CD4-positive, alpha-beta memory T cell (primary cell): ENCODE measurements around the gene EDEM2. TPM values are rescaled to one million over a fixed set of nuclear protein-coding genes. Genes with fewer than 3 reads are reported as not detected.

ENCODE experiments used
- CTCF ChIA-PET: fragments of 350-600 bp; sonication (Branson Sonifier 250); formaldehyde crosslinking; loops from one replicate; lab custom pipeline; 2021; ENCODE audit warnings: inconsistent platforms; ENCODE audit not compliant: partially characterized antibody; lab: Charles Lee
- POLR2A ChIA-PET: fragments of 350-600 bp; sonication (Branson Sonifier 250); formaldehyde crosslinking; loops from one replicate; lab custom pipeline; 2021; ENCODE audit not compliant: partially characterized antibody; lab: Charles Lee
- DNase-seq, 5 donors: peaks; one replicate each; pipeline versions ENCODE4 v3.0.0 to v3.0.0-alpha.2; 2020 to 2022; ENCODE audit warnings: mixed read lengths in 1 of 5
- H3K27ac ChIP-seq: one replicate; pipeline ENCODE4 v1.7.0; 2013; ENCODE audit warnings: low read depth, low read length
- H3K27me3 ChIP-seq: 2 replicates; pipeline ENCODE4 v1.7.0; 2013; ENCODE audit warnings: mild to moderate bottlenecking, low read length, moderate library complexity; ENCODE audit not compliant: insufficient read depth
- H3K36me3 ChIP-seq: 2 replicates; pipeline ENCODE4 v1.7.0; 2013; ENCODE audit warnings: mild to moderate bottlenecking, low read length, moderate library complexity; ENCODE audit not compliant: insufficient read depth
- H3K4me1 ChIP-seq: 2 replicates; pipeline ENCODE4 v1.7.0; 2013; ENCODE audit warnings: mild to moderate bottlenecking, low read length, moderate library complexity; ENCODE audit not compliant: insufficient read depth
- H3K4me3 ChIP-seq, 2 donors: one replicate each; pipeline ENCODE4 v1.7.0; 2013; ENCODE audit warnings: low read length in 2 of 2, mild to moderate bottlenecking in 1 of 2
- H3K9me3 ChIP-seq, 2 donors: one replicate each; pipeline ENCODE4 v1.7.0; 2013; ENCODE audit warnings: low read length in 2 of 2, control low read depth in 1 of 2; ENCODE audit not compliant: control insufficient read depth in 1 of 2
- H3K27ac Mint-ChIP-seq, 7 donors: one replicate each; pipeline ENCODE4 v1.8.0; 2020 to 2021; ENCODE audit warnings: mixed read lengths in 7 of 7, mild to moderate bottlenecking in 6 of 7, inconsistent platforms in 3 of 7, moderate library complexity in 3 of 7
- H3K27me3 Mint-ChIP-seq, 2 donors: one replicate each; pipeline ENCODE4 v1.8.0; 2020 to 2021; ENCODE audit warnings: mixed read lengths in 2 of 2
- H3K36me3 Mint-ChIP-seq, 2 donors: one replicate each; pipeline ENCODE4 v1.8.0; 2020 to 2021; ENCODE audit warnings: mixed read lengths in 2 of 2, inconsistent platforms in 1 of 2, mild to moderate bottlenecking in 1 of 2
- H3K4me1 Mint-ChIP-seq, 4 donors: one replicate each; pipeline ENCODE4 v1.8.0; 2020 to 2021; ENCODE audit warnings: mixed read lengths in 4 of 4, mild to moderate bottlenecking in 1 of 4
- H3K4me3 Mint-ChIP-seq, 8 donors: one replicate each; pipeline ENCODE4 v1.8.0; 2020 to 2021; ENCODE audit warnings: mixed read lengths in 8 of 8, mild to moderate bottlenecking in 7 of 8, moderate library complexity in 6 of 8, inconsistent platforms in 3 of 8
- H3K9me3 Mint-ChIP-seq, 8 donors: one replicate each; pipeline ENCODE4 v1.8.0; 2020 to 2021; ENCODE audit warnings: mixed read lengths in 8 of 8, mild to moderate bottlenecking in 5 of 8, inconsistent platforms in 3 of 8, moderate library complexity in 1 of 8
- intact Hi-C: fragments of 100-400 bp; cut with micrococcal nuclease; formaldehyde crosslinking; loops from one replicate; pipeline ENCODE4 v1.15.1; 2023
- polyA plus RNA-seq, 2 donors: library from polyadenylated mRNA; unstranded; fragments of 300-500 nt; fragmentation: Illumina TruSeq; gene quantifications; one replicate each; pipeline ENCODE4 v1.2.3, GENCODE V29; 2021
- total RNA-seq, 2 experiments: library from RNA; stranded (reverse); gene quantifications; one replicate each; pipeline ENCODE4 v1.2.3, GENCODE V29; 2021

EDEM2 gene
- total and polyA plus RNA-seq, 4 experiments from 2014 or later: 27.2 to 62.1 (median 39.8) TPM

GRCh38 chr20:35135867-35136586, 11.1 kb downstream of the EDEM2 start:
- ChIA-PET POLR2A (no interaction called here), CTCF (no interaction called here)
- H3K4me1 Mint-ChIP-seq: peaks cover 2 to 8% (median 4%) of the 10 kb centered on the region in 4 donors
- peaks cover 43 to 71% of the 10 kb centered on the region in 2 donors for H3K36me3 Mint-ChIP-seq
- no peaks in the 10 kb centered on the region for H3K27me3 Mint-ChIP-seq
- intact Hi-C loops: no loop called here
- no peaks in the 10 kb centered on the region for H3K9me3 Mint-ChIP-seq
- Histone ChIP-seq H3K27me3 (no peaks in the 10 kb centered on the region), H3K27ac (no peak overlapping the region), H3K4me3 (no peak overlapping the region), H3K36me3 (peaks cover 47% of the 10 kb centered on the region), H3K9me3 (no peaks in the 10 kb centered on the region), H3K4me1 (no peaks in the 10 kb centered on the region)
- no peak for DNase-seq
- H3K27ac Mint-ChIP-seq: no peak overlapping the region
- no peak overlapping the region for H3K4me3 Mint-ChIP-seq

GRCh38 chr20:35134880-35135279, 12.3 kb downstream of the EDEM2 start:
- H3K27ac ChIP-seq: no peak overlapping the region
- H3K27me3 ChIP-seq: no peaks in the 10 kb centered on the region
- ChIA-PET POLR2A (no interaction called here), CTCF (interaction anchor here (1.5 kb wide), 1 partner anchor 10 kb away, joined by 3 read pairs; no protein-coding TSS in a partner anchor)
- H3K9me3 ChIP-seq: no peaks in the 10 kb centered on the region
- intact Hi-C loops: no loop called here
- no peak overlapping the region for H3K4me3 Mint-ChIP-seq
- H3K9me3 Mint-ChIP-seq: no peaks in the 10 kb centered on the region
- no peaks in the 10 kb centered on the region for H3K4me1 ChIP-seq
- DNase-seq: no peak
- H3K36me3 ChIP-seq: peaks cover 47% of the 10 kb centered on the region
- peak overlapping the region in 1 of 7 donors; percentile 55 for H3K27ac Mint-ChIP-seq
- no peak overlapping the region for H3K4me3 ChIP-seq
- H3K4me1 Mint-ChIP-seq: peaks cover 0 to 2% (median 0%) of the 10 kb centered on the region in 4 donors
- H3K36me3 Mint-ChIP-seq: peaks cover 35 to 75% of the 10 kb centered on the region in 2 donors
- no peaks in the 10 kb centered on the region for H3K27me3 Mint-ChIP-seq

DNA sequence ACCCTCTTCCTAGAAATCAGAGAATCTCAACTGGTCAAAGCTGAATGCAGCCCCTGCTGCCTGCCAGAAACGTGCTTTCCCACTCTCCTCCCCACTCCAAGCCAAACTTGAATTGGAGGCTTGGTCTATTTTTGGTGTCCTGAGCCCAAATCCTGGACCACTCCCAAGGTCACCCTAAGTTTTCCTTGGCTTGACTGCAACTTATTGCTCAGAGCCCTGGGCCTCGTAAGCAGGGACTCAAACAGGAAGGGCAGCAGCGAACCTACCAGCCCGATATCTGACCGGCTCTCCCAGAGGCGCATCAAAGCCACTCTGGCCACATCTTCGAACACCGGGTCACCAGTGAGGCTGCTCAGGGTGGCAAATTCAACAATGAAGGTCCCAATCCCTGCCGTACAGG, 12.7 kb downstream of the EDEM2 start:
- Histone ChIP-seq H3K9me3 (no peaks in the 10 kb centered on the region), H3K27ac (no peak overlapping the region), H3K4me1 (no peaks in the 10 kb centered on the region), H3K4me3 (no peak overlapping the region), H3K36me3 (peaks cover 47% of the 10 kb centered on the region), H3K27me3 (no peaks in the 10 kb centered on the region)
- Mint-ChIP-seq H3K27me3 (no peaks in the 10 kb centered on the region), H3K36me3 (peaks cover 35 to 71% of the 10 kb centered on the region in 2 donors), H3K4me1 (peaks cover 0 to 2% (median 0%) of the 10 kb centered on the region in 4 donors), H3K4me3 (no peak overlapping the region), H3K27ac (no peak overlapping the region), H3K9me3 (no peaks in the 10 kb centered on the region)
- POLR2A ChIA-PET: no interaction called here
- no peak for DNase-seq
- intact Hi-C loops: no loop called here
- CTCF ChIA-PET: interaction anchor here (1.5 to 1.8 kb wide), 2 partner anchors 11 to 39 kb away, joined by 3 to 5 read pairs; no protein-coding TSS in a partner anchor

DNA sequence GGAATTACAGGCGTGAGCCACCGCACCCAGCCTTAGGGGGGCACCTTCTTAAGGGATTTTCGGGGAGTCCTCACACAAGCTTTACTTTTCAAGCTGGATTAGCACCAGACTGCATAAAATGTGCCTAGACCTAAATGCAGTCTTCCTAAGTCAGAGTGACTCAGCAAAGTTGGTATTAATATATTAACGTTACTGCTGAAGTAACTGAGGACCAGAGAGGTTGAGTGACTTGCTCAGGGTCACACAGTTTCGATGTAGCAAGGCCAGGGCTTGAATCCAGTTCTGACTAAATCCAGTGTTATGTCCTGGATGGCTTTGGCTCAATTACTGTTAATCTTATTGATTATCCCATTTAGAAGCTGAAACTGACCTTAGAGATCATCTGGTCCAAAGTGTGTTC, 13.4 kb downstream of the EDEM2 start:
- intact Hi-C loops: no loop called here
- POLR2A ChIA-PET: no interaction called here

DNA sequence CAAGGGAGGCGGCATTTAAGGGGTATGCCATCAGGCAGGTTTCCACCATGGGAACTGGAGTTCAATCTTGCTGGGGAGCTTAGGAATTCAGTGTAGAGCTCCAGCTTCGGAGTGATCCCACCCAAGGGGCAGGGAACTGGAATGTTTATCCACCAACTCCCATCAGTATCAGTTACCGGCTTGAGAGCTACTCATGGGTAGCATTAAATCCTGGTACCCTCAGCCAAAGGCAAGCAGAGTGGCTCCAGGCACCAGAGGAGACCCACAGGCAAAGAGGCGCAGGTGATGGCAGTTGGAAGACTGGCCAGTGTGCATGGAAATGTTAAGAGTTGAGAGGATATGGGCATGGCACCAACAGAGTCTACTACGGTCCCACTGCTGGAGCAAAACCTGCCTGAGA, 14.1 kb downstream of the EDEM2 start:
- Histone ChIP-seq H3K27ac (no peak overlapping the region), H3K27me3 (no peaks in the 10 kb centered on the region), H3K4me1 (no peaks in the 10 kb centered on the region), H3K36me3 (peaks cover 45% of the 10 kb centered on the region), H3K9me3 (no peaks in the 10 kb centered on the region), H3K4me3 (no peak overlapping the region)
- no peaks in the 10 kb centered on the region for H3K9me3 Mint-ChIP-seq
- H3K4me3 Mint-ChIP-seq: no peak overlapping the region
- POLR2A ChIA-PET: no interaction called here
- H3K27me3 Mint-ChIP-seq: no peaks in the 10 kb centered on the region
- DNase-seq: no peak
- peaks cover 0 to 2% (median 0%) of the 10 kb centered on the region in 4 donors for H3K4me1 Mint-ChIP-seq
- CTCF ChIA-PET: interaction anchor here (1.5 to 1.9 kb wide), 3 partner anchors 12 to 37 kb away, joined by 3 to 5 read pairs (median 4); no protein-coding TSS in a partner anchor
- no peak overlapping the region for H3K27ac Mint-ChIP-seq
- intact Hi-C loops: no loop called here
- H3K36me3 Mint-ChIP-seq: peaks cover 35 to 67% of the 10 kb centered on the region in 2 donors

More for the DNA sequence above, 13.4 kb downstream of the EDEM2 start:
- H3K4me3 Mint-ChIP-seq: no peak overlapping the region
- no peaks in the 10 kb centered on the region for H3K9me3 ChIP-seq
- CTCF ChIA-PET: interaction anchor here (0.7 to 1.8 kb wide), 3 partner anchors 11 to 38 kb away, joined by 3 to 5 read pairs (median 3); no protein-coding TSS in a partner anchor
- no peaks in the 10 kb centered on the region for H3K9me3 Mint-ChIP-seq
- peaks cover 47% of the 10 kb centered on the region for H3K36me3 ChIP-seq
- peaks cover 35 to 69% of the 10 kb centered on the region in 2 donors for H3K36me3 Mint-ChIP-seq
- H3K27ac Mint-ChIP-seq: no peak overlapping the region
- H3K27me3 ChIP-seq: no peaks in the 10 kb centered on the region
- no peak overlapping the region for H3K4me3 ChIP-seq
- no peaks in the 10 kb centered on the region for H3K4me1 ChIP-seq
- peaks cover 0 to 2% (median 0%) of the 10 kb centered on the region in 4 donors for H3K4me1 Mint-ChIP-seq
- DNase-seq: no peak
- H3K27ac ChIP-seq: no peak overlapping the region
- no peaks in the 10 kb centered on the region for H3K27me3 Mint-ChIP-seq

- no peak overlapping the region for H3K4me3 Mint-ChIP-seq
- POLR2A ChIA-PET: interaction anchor here (0.6 kb wide), 1 partner anchor 31 kb away, joined by 4 read pairs; no protein-coding TSS in a partner anchor
- H3K27me3 Mint-ChIP-seq: no peaks in the 10 kb centered on the region
- peaks cover 0 to 3% (median under 1%) of the 10 kb centered on the region in 4 donors for H3K4me1 Mint-ChIP-seq
- H3K9me3 ChIP-seq: no peaks in the 10 kb centered on the region
- no peak for DNase-seq
- intact Hi-C loops: no loop called here
- H3K4me1 ChIP-seq: no peaks in the 10 kb centered on the region
- no peak overlapping the region for H3K4me3 ChIP-seq
- H3K9me3 Mint-ChIP-seq: no peaks in the 10 kb centered on the region
- no peaks in the 10 kb centered on the region for H3K27me3 ChIP-seq
- no peak overlapping the region for H3K27ac ChIP-seq
- CTCF ChIA-PET: interaction anchor here (1.9 kb wide), 1 partner anchor 13 kb away, joined by 4 read pairs; no protein-coding TSS in a partner anchor
- peaks cover 44% of the 10 kb centered on the region for H3K36me3 ChIP-seq
- H3K36me3 Mint-ChIP-seq: peaks cover 35 to 64% of the 10 kb centered on the region in 2 donors
- H3K27ac Mint-ChIP-seq: peak overlapping the region in 1 of 7 donors; percentile 35
Measured at GRCh38 chr20:35131934-35132333, 15.2 kb downstream of the EDEM2 start.

GRCh38 chr20:35129647-35130069, 17.5 kb downstream of the EDEM2 start:
- H3K36me3 ChIP-seq: peaks cover 41% of the 10 kb centered on the region
- H3K4me3 Mint-ChIP-seq: no peak overlapping the region
- H3K36me3 Mint-ChIP-seq: peaks cover 36 to 66% of the 10 kb centered on the region in 2 donors
- no peaks in the 10 kb centered on the region for H3K4me1 ChIP-seq
- ChIA-PET POLR2A (no interaction called here), CTCF (interaction anchor here (1.7 kb wide), 1 partner anchor 295 kb away, joined by 3 read pairs; no protein-coding TSS in a partner anchor)
- peaks cover 0 to 3% (median under 1%) of the 10 kb centered on the region in 4 donors for H3K4me1 Mint-ChIP-seq
- H3K27ac ChIP-seq: no peak overlapping the region
- H3K4me3 ChIP-seq: no peak overlapping the region
- intact Hi-C loops: no loop called here
- no peak for DNase-seq
- H3K9me3 Mint-ChIP-seq: no peaks in the 10 kb centered on the region
- no peak overlapping the region for H3K27ac Mint-ChIP-seq
- H3K27me3 ChIP-seq: no peaks in the 10 kb centered on the region
- H3K9me3 ChIP-seq: no peaks in the 10 kb centered on the region
- no peaks in the 10 kb centered on the region for H3K27me3 Mint-ChIP-seq
